ENCODE results near the gene HHAT. TPM values are rescaled to one million over a fixed set of nuclear protein-coding genes. Genes with fewer than 3 reads are reported as not detected.

HHAT gene
- polyA plus RNA-seq, 1 donor from 2014 or later, result 5.3 TPM

DNA sequence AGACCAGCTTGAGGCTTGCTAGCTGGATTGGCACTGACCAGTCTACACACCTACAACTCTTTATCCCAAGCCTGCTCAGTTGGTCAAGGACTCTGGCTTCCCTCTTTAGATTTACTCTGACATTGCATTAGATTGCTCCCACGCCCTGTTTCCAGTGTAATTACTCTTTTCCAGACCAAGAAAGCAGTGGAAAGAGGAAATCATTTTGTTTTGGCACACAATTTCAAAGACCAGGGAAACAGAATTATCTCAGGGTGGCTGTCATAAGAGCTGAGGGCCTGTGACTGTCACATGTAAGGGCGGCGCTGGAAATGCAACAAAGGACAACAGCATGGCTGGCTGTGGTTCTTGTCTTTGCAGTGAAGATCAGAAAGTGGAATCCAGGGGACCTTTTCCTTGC is 302.7 kb downstream of the HHAT start:
- Histone ChIP-seq H3K27ac (ENCODE audit: low read length) (no peak overlapping the region), H4K20me1 (ENCODE audit: insufficient read depth) (no peaks in the 10 kb centered on the region), H3K27me3 (ENCODE audit: insufficient read depth, low read depth, low read length) (no peaks in the 10 kb centered on the region), H3K9me3 (ENCODE audit: low read length) (no peaks in the 10 kb centered on the region), H3K4me2 (ENCODE audit: low read length) (no peak overlapping the region), H3K79me2 (replicated peaks; ENCODE audit: insufficient read depth, low read length) (no peaks in the 10 kb centered on the region), H3K4me3 (ENCODE audit: low read length) (no peak overlapping the region), H3K36me3 (ENCODE audit: insufficient read depth, low read length) (no peaks in the 10 kb centered on the region), H2AFZ (ENCODE audit: low read depth, low read length) (no peak overlapping the region), H3K9me2 (ENCODE audit: insufficient read depth, low read length) (no peaks in the 10 kb centered on the region), H3F3A (ENCODE audit: insufficient read depth, low read length, poor library complexity, severe bottlenecking) (no peaks in the 10 kb centered on the region), H3K9ac (ENCODE audit: low read length) (no peak overlapping the region)
- TF ChIP-seq POLR2AphosphoS5 (IDR thresholded peaks at IDR 0.05), result no peak
- TF ChIP-seq EZH2 (IDR thresholded peaks at IDR 0.05; ENCODE audit: borderline replicate concordance, insufficient read depth, low read length, poor library complexity, severe bottlenecking), result no peak
- TF ChIP-seq, protein P1, sequence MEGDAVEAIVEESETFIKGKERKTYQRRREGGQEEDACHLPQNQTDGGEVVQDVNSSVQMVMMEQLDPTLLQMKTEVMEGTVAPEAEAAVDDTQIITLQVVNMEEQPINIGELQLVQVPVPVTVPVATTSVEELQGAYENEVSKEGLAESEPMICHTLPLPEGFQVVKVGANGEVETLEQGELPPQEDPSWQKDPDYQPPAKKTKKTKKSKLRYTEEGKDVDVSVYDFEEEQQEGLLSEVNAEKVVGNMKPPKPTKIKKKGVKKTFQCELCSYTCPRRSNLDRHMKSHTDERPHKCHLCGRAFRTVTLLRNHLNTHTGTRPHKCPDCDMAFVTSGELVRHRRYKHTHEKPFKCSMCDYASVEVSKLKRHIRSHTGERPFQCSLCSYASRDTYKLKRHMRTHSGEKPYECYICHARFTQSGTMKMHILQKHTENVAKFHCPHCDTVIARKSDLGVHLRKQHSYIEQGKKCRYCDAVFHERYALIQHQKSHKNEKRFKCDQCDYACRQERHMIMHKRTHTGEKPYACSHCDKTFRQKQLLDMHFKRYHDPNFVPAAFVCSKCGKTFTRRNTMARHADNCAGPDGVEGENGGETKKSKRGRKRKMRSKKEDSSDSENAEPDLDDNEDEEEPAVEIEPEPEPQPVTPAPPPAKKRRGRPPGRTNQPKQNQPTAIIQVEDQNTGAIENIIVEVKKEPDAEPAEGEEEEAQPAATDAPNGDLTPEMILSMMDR (IDR thresholded peaks at IDR 0.05; ENCODE audit: poor library complexity, severe bottlenecking), result no peak
- no peak for TF ChIP-seq EP300 (conservative IDR thresholded peaks at IDR 0.05; ENCODE audit: poor library complexity, severe bottlenecking)
- TF ChIP-seq, protein P2, sequence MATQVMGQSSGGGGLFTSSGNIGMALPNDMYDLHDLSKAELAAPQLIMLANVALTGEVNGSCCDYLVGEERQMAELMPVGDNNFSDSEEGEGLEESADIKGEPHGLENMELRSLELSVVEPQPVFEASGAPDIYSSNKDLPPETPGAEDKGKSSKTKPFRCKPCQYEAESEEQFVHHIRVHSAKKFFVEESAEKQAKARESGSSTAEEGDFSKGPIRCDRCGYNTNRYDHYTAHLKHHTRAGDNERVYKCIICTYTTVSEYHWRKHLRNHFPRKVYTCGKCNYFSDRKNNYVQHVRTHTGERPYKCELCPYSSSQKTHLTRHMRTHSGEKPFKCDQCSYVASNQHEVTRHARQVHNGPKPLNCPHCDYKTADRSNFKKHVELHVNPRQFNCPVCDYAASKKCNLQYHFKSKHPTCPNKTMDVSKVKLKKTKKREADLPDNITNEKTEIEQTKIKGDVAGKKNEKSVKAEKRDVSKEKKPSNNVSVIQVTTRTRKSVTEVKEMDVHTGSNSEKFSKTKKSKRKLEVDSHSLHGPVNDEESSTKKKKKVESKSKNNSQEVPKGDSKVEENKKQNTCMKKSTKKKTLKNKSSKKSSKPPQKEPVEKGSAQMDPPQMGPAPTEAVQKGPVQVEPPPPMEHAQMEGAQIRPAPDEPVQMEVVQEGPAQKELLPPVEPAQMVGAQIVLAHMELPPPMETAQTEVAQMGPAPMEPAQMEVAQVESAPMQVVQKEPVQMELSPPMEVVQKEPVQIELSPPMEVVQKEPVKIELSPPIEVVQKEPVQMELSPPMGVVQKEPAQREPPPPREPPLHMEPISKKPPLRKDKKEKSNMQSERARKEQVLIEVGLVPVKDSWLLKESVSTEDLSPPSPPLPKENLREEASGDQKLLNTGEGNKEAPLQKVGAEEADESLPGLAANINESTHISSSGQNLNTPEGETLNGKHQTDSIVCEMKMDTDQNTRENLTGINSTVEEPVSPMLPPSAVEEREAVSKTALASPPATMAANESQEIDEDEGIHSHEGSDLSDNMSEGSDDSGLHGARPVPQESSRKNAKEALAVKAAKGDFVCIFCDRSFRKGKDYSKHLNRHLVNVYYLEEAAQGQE (IDR thresholded peaks at IDR 0.05; ENCODE audit: borderline replicate concordance), result no peak
- no peak for TF ChIP-seq RAD21 (conservative IDR thresholded peaks at IDR 0.05)
- TF ChIP-seq TAF1 (IDR thresholded peaks at IDR 0.05; ENCODE audit: low read depth), result no peak
- no peak for TF ChIP-seq SMC3 (conservative IDR thresholded peaks at IDR 0.05; ENCODE audit: poor library complexity)
- TF ChIP-seq MXI1 (conservative IDR thresholded peaks at IDR 0.05; ENCODE audit: poor library complexity, severe bottlenecking), result no peak

DNA sequence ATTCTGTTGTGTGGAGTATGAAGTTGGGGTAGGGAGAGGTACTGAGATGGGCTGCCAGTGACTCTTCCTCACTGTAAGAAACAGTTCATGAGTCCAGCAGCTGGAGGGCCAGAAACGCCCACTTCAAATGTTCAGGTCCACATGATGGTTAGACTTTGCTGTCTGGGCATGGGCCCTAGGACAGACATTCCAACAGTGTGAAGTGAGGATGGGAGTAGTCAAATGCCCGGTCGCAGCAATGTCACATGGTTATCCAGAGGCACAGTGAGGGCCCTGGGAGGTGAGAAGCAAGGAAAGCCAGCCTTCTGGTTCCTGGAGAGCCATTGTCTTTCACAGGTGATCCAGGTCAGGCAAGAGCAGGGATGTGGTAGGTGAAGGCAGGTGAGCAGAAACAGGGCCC is 304.4 kb downstream of the HHAT start:
- no peaks in the 10 kb centered on the region for H3K36me3 ChIP-seq (ENCODE audit: insufficient read depth, low read length)
- no peaks in the 10 kb centered on the region for H3K9me3 ChIP-seq (ENCODE audit: low read length)
- no peaks in the 10 kb centered on the region for H3K79me2 ChIP-seq (replicated peaks; ENCODE audit: insufficient read depth, low read length)
- no peak overlapping the region for H3K9ac ChIP-seq (ENCODE audit: low read length)
- H3F3A ChIP-seq (ENCODE audit: insufficient read depth, low read length, poor library complexity, severe bottlenecking), result no peaks in the 10 kb centered on the region
- H3K9me2 ChIP-seq (ENCODE audit: insufficient read depth, low read length), result no peaks in the 10 kb centered on the region
- no peaks in the 10 kb centered on the region for H4K20me1 ChIP-seq (ENCODE audit: insufficient read depth)
- H3K27me3 ChIP-seq (ENCODE audit: insufficient read depth, low read depth, low read length), result no peaks in the 10 kb centered on the region
- TF ChIP-seq, protein P1 (IDR thresholded peaks at IDR 0.05; ENCODE audit: poor library complexity, severe bottlenecking), result no peak
- TF ChIP-seq SMC3 (conservative IDR thresholded peaks at IDR 0.05; ENCODE audit: poor library complexity) (no peak), EZH2 (IDR thresholded peaks at IDR 0.05; ENCODE audit: borderline replicate concordance, insufficient read depth, low read length, poor library complexity, severe bottlenecking) (no peak), MXI1 (conservative IDR thresholded peaks at IDR 0.05; ENCODE audit: poor library complexity, severe bottlenecking) (no peak), EP300 (conservative IDR thresholded peaks at IDR 0.05; ENCODE audit: poor library complexity, severe bottlenecking) (no peak), RAD21 (conservative IDR thresholded peaks at IDR 0.05) (no peak), POLR2AphosphoS5 (IDR thresholded peaks at IDR 0.05) (no peak), TAF1 (IDR thresholded peaks at IDR 0.05; ENCODE audit: low read depth) (no peak)
- TF ChIP-seq, protein P2 (IDR thresholded peaks at IDR 0.05; ENCODE audit: borderline replicate concordance), result no peak
- H2AFZ ChIP-seq (ENCODE audit: low read depth, low read length), result no peak overlapping the region
- H3K4me3 ChIP-seq (ENCODE audit: low read length), result no peak overlapping the region
- H3K27ac ChIP-seq (ENCODE audit: low read length), result no peak overlapping the region
- H3K4me2 ChIP-seq (ENCODE audit: low read length), result no peak overlapping the region
